ENCODE data around the gene GFI1. TPM values are rescaled to one million over a fixed set of nuclear protein-coding genes. Genes with fewer than 3 reads are reported as not detected.

GFI1 gene
- total and polyA plus RNA-seq, 9 donors: 0.12 to 0.92 (median 0.33) TPM; not detected in 1

- H3K27me3 ChIP-seq: no peaks in the 10 kb centered on the region
- H3K36me3 ChIP-seq: no peaks in the 10 kb centered on the region
- H3K4me3 ChIP-seq: no peak overlapping the region
- no peaks in the 10 kb centered on the region for H3K4me1 ChIP-seq (ENCODE audit: insufficient read depth)
- intact Hi-C loops (cut with DNase I): no loop called here
- H3K9me3 ChIP-seq: no peaks in the 10 kb centered on the region
- no peak for DNase-seq
- WGBS, 3 donors: 66 to 85% (median 71%) methylated on average over 1 of the region's 1 CpG
- no peak for TF ChIP-seq POLR2A (IDR thresholded peaks at IDR 0.05)
- no peak for TF ChIP-seq EP300 (IDR thresholded peaks at IDR 0.05)
- no peak for TF ChIP-seq CTCF (IDR thresholded peaks at IDR 0.05)
- H3K27ac ChIP-seq: no peak overlapping the region
Observed at GRCh38 chr1:92516574-92516973, 29.8 kb upstream of the GFI1 start.

DNA sequence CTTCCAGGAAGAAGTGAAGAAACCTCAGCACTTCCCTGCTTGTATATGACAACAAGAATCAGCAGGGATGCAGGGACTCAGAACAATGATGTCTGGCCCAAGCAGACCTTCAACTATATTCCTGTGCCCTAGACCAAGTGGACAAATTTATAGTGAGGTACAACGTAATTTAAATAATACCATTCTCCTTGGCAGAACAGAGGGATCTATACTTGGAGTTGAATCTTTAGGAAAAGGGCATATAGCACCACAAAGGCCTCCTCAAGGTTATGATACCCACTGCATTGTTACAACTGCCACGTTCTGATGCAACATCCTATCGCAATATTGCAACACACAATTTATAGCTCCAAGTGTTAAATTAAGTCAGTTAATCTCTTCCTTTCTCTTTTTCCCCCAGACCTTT lies 29.1 kb upstream of the GFI1 start:
- Histone ChIP-seq H3K4me1 (ENCODE audit: insufficient read depth) (no peaks in the 10 kb centered on the region), H3K4me3 (no peak overlapping the region), H3K36me3 (no peaks in the 10 kb centered on the region), H3K27ac (no peak overlapping the region), H3K27me3 (no peaks in the 10 kb centered on the region), H3K9me3 (no peaks in the 10 kb centered on the region)
- WGBS, 3 donors: 89 to 91% (median 90%) methylated on average over 3 of the region's 3 CpGs
- intact Hi-C loops (cut with DNase I): no loop called here
- no peak for TF ChIP-seq EP300 (IDR thresholded peaks at IDR 0.05)
- no peak for TF ChIP-seq POLR2A (IDR thresholded peaks at IDR 0.05)
- no peak for TF ChIP-seq CTCF (IDR thresholded peaks at IDR 0.05)
- DNase-seq: no peak

- Histone ChIP-seq H3K27ac (no peak overlapping the region), H3K4me1 (ENCODE audit: insufficient read depth) (no peaks in the 10 kb centered on the region), H3K36me3 (no peaks in the 10 kb centered on the region), H3K4me3 (no peak overlapping the region), H3K9me3 (no peaks in the 10 kb centered on the region), H3K27me3 (no peaks in the 10 kb centered on the region)
- intact Hi-C loops (cut with DNase I): no loop called here
- 92 to 97% (median 92%) methylated on average over 4 of the region's 4 CpGs for WGBS, 3 donors
- no peak for DNase-seq
- TF ChIP-seq POLR2A (IDR thresholded peaks at IDR 0.05) (no peak), CTCF (IDR thresholded peaks at IDR 0.05) (no peak), EP300 (IDR thresholded peaks at IDR 0.05) (no peak)
Observed at GRCh38 chr1:92511541-92511940, 24.8 kb upstream of the GFI1 start.

GRCh38 chr1:92509619-92510018 lies 22.9 kb upstream of the GFI1 start:
- Histone ChIP-seq H3K4me1 (ENCODE audit: insufficient read depth) (no peaks in the 10 kb centered on the region), H3K4me3 (no peak overlapping the region), H3K36me3 (no peaks in the 10 kb centered on the region), H3K27me3 (no peaks in the 10 kb centered on the region), H3K27ac (no peak overlapping the region), H3K9me3 (no peaks in the 10 kb centered on the region)
- 97 to 100% (median 100%) methylated on average over 1 of the region's 1 CpG for WGBS, 3 donors
- DNase-seq: no peak
- intact Hi-C loops (cut with DNase I): no loop called here
- no peak for TF ChIP-seq CTCF (IDR thresholded peaks at IDR 0.05)
- no peak for TF ChIP-seq EP300 (IDR thresholded peaks at IDR 0.05)
- TF ChIP-seq POLR2A (IDR thresholded peaks at IDR 0.05): no peak

Data from ovary (tissue), 9 donors.